Measurements from ENCODE around the gene KRTAP5-5. TPM values are rescaled to one million over a fixed set of nuclear protein-coding genes. Genes with fewer than 3 reads are reported as not detected.

Gene KRTAP5-5
- total and polyA plus RNA-seq, 2 experiments from 2014 or later: not detected

- TF ChIP-seq REST (IDR thresholded peaks at IDR 0.05; ENCODE audit: unreplicated experiment) (no peak), ZNF331 (CRISPR knock-in tag; IDR thresholded peaks at IDR 0.05; ENCODE audit: low read depth) (no peak), STAT1 (IDR thresholded peaks at IDR 0.05; ENCODE audit: unreplicated experiment) (no peak), POLR2AphosphoS5 (IDR thresholded peaks at IDR 0.05; ENCODE audit: low read depth) (no peak), JUNB (IDR thresholded peaks at IDR 0.05; ENCODE audit: unreplicated experiment) (no peak), ZNF462 (CRISPR knock-in tag; IDR thresholded peaks at IDR 0.05) (no peak), ZNF114 (CRISPR knock-in tag; IDR thresholded peaks at IDR 0.05) (no peak)
Measured at GRCh38 chr11:1676229-1676740, 46.7 kb downstream of the KRTAP5-5 start (continued).
